Activated T-cell treated with anti-CD3 and anti-CD28 coated beads, Interleukin-2, amount 50 U/mL, for 24 hours (primary cell): ENCODE results near the gene C2orf76.
"Not testable (repeated sequence)": the region's sequence is repeated elsewhere in the genome, so short reads cannot be mapped to it uniquely, and the experiment has no call there.

Experiments
- DNase-seq: peaks from one replicate; pipeline ENCODE4 v3.0.0-alpha.2; 2020
- H3K27ac Mint-ChIP-seq: 2 replicates; pipeline ENCODE4 v1.8.0; 2020; ENCODE audit warnings: mild to moderate bottlenecking, mixed read lengths
- H3K27me3 Mint-ChIP-seq: 2 replicates; pipeline ENCODE4 v1.8.0; 2020; ENCODE audit warnings: mixed read lengths
- H3K36me3 Mint-ChIP-seq: 2 replicates; pipeline ENCODE4 v1.8.0; 2020; ENCODE audit warnings: low read depth, mixed read lengths
- H3K4me1 Mint-ChIP-seq: 2 replicates; pipeline ENCODE4 v1.8.0; 2020; ENCODE audit warnings: low read depth, mixed read lengths
- H3K4me3 Mint-ChIP-seq: 2 replicates; pipeline ENCODE4 v1.8.0; 2020; ENCODE audit warnings: mild to moderate bottlenecking, moderate library complexity, mixed read lengths
- H3K9me3 Mint-ChIP-seq: 2 replicates; pipeline ENCODE4 v1.8.0; 2020; ENCODE audit warnings: mixed read lengths

Gene C2orf76

GRCh38 chr2:119288576-119288975, 78.1 kb downstream of the C2orf76 start:
- no peaks in the 10 kb centered on the region for H3K9me3 Mint-ChIP-seq
- H3K4me1 Mint-ChIP-seq, result peaks cover 5% of the 10 kb centered on the region
- no peak overlapping the region for H3K27ac Mint-ChIP-seq
- no peaks in the 10 kb centered on the region for H3K27me3 Mint-ChIP-seq
- no peak overlapping the region for H3K4me3 Mint-ChIP-seq
- no peak for DNase-seq
- H3K36me3 Mint-ChIP-seq, result peaks cover 8% of the 10 kb centered on the region

- no peak overlapping the region for H3K27ac Mint-ChIP-seq
Observed at GRCh38 chr2:119286661-119287060, 80.0 kb downstream of the C2orf76 start.

GRCh38 chr2:119283873-119284331, 82.7 kb downstream of the C2orf76 start:
- DNase-seq, result no peak
- Mint-ChIP-seq H3K9me3 (no peaks in the 10 kb centered on the region), H3K27ac (no peak overlapping the region), H3K4me1 (no peaks in the 10 kb centered on the region), H3K4me3 (no peak overlapping the region), H3K27me3 (no peaks in the 10 kb centered on the region), H3K36me3 (peaks cover 8% of the 10 kb centered on the region)

More at GRCh38 chr2:119286661-119287060, 80.0 kb downstream of the C2orf76 start:
- H3K27me3 Mint-ChIP-seq, result no peaks in the 10 kb centered on the region
- no peaks in the 10 kb centered on the region for H3K9me3 Mint-ChIP-seq
- DNase-seq, result no peak
- H3K4me1 Mint-ChIP-seq, result peaks cover 3% of the 10 kb centered on the region
- H3K36me3 Mint-ChIP-seq, result peaks cover 8% of the 10 kb centered on the region
- H3K4me3 Mint-ChIP-seq, result no peak overlapping the region

DNA sequence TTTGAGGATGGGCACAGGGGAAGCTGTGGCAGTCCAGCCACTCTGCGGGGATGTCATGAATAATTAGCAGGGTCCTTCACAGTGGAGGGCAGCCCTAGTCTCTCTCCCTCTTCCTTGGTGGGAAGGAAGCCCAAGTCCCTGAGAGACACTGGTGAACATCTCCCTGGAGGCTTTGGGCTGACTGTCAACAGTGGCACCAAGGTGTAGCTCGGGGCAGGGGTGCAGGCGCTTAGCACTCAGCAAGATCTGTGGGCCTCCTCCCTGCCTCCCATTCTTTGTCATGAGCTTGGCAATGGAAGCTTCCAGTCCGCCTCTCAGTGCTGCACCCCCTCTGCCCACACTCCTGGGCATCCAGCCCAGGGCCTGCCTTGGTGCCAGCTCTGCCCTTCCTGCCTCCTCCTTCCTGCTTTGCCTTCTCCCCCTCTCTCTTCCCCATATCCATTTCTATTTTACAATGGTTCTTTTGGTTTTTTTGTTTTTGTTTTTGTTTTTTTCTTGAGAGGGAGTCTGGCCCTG, 83.6 kb downstream of the C2orf76 start:
- Mint-ChIP-seq H3K9me3 (no peaks in the 10 kb centered on the region), H3K4me3 (no peak overlapping the region), H3K4me1 (no peaks in the 10 kb centered on the region), H3K36me3 (peaks cover 8% of the 10 kb centered on the region), H3K27ac (no peak overlapping the region), H3K27me3 (no peaks in the 10 kb centered on the region)
- no peak for DNase-seq

DNA sequence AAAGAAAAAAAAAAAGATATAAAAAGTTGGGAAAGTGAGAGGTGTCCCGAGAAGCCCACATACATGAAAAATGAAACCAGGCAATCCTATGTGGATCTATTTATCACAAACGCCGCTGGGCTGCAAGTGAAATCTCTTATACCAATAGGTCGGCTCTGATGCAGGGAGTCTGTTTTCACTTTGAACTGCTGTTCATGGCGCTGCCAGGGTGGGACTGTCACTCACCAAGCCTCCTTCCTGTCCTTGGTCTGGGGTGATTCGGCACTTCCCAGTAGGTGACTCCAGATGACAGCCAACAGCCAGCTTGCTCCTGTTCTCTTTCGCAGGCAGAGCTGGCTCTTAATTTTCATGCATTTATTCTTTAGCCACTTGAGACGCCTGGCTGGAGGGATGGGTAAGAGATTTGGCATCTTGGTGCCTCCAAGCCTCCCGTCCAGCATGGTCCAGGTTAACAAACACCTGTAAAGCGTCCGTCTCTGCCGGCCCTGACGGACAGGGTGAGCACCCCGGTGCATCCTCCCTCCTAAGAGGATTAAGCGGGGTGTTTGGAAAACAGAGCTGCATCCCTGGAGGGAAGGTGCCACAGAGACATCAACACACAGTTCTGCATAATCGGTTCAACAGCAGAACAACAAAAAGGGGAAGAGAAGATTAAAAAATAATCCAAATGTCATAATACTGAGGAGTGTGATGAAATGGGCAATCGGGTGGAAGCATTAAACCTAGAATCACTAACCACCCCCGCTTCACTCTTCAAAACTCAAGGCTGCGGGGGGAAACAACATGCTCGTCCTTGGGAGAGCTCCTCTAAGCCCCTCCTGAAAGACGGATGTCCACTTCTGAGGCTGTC, 84.3 kb downstream of the C2orf76 start:
- Mint-ChIP-seq H3K27me3 (no peaks in the 10 kb centered on the region), H3K27ac (no peak overlapping the region)

GRCh38 chr2:119280680-119281079, 86.0 kb downstream of the C2orf76 start:
- H3K36me3 Mint-ChIP-seq, result no peaks in the 10 kb centered on the region
- H3K9me3 Mint-ChIP-seq, result no peaks in the 10 kb centered on the region
- H3K4me3 Mint-ChIP-seq, result no peak overlapping the region
- no peaks in the 10 kb centered on the region for H3K27me3 Mint-ChIP-seq
- no peak for DNase-seq
- H3K27ac Mint-ChIP-seq, result no peak overlapping the region
- no peaks in the 10 kb centered on the region for H3K4me1 Mint-ChIP-seq

More for the DNA sequence above, 84.3 kb downstream of the C2orf76 start:
- Mint-ChIP-seq H3K4me1 (no peaks in the 10 kb centered on the region), H3K9me3 (no peaks in the 10 kb centered on the region), H3K36me3 (peaks cover 8% of the 10 kb centered on the region), H3K4me3 (no peak overlapping the region)
- DNase-seq, result no peak

- Mint-ChIP-seq H3K9me3 (no peaks in the 10 kb centered on the region), H3K27ac (no peak overlapping the region)
Observed at GRCh38 chr2:119279666-119280065, 87.0 kb downstream of the C2orf76 start.

GRCh38 chr2:119278946-119279345, 87.7 kb downstream of the C2orf76 start:
- H3K27ac Mint-ChIP-seq, result no peak overlapping the region
- DNase-seq, result no peak
- no peaks in the 10 kb centered on the region for H3K4me1 Mint-ChIP-seq
- H3K4me3 Mint-ChIP-seq, result no peak overlapping the region
- no peaks in the 10 kb centered on the region for H3K36me3 Mint-ChIP-seq
- H3K9me3 Mint-ChIP-seq, result peaks cover 2% of the 10 kb centered on the region
- H3K27me3 Mint-ChIP-seq, result no peaks in the 10 kb centered on the region

More at GRCh38 chr2:119279666-119280065, 87.0 kb downstream of the C2orf76 start:
- Mint-ChIP-seq H3K36me3 (no peaks in the 10 kb centered on the region), H3K27me3 (no peaks in the 10 kb centered on the region), H3K4me3 (no peak overlapping the region), H3K4me1 (no peaks in the 10 kb centered on the region)
- no peak for DNase-seq

GRCh38 chr2:119278385-119278784, 88.2 kb downstream of the C2orf76 start:
- H3K36me3 Mint-ChIP-seq, H3K4me1 Mint-ChIP-seq, H3K9me3 Mint-ChIP-seq, H3K27ac Mint-ChIP-seq, H3K4me3 Mint-ChIP-seq, H3K27me3 Mint-ChIP-seq, DNase-seq: not testable (repeated sequence)

GRCh38 chr2:119276864-119277263, 89.8 kb downstream of the C2orf76 start:
- Mint-ChIP-seq H3K36me3 (no peaks in the 10 kb centered on the region), H3K27ac (no peak overlapping the region), H3K4me3 (no peak overlapping the region), H3K4me1 (no peaks in the 10 kb centered on the region), H3K27me3 (no peaks in the 10 kb centered on the region), H3K9me3 (peaks cover 2% of the 10 kb centered on the region)
- no peak for DNase-seq

- H3K27ac Mint-ChIP-seq, result no peak overlapping the region
- H3K9me3 Mint-ChIP-seq, result no peaks in the 10 kb centered on the region
- H3K27me3 Mint-ChIP-seq, result peaks cover 9% of the 10 kb centered on the region
- H3K36me3 Mint-ChIP-seq, result no peaks in the 10 kb centered on the region
- no peaks in the 10 kb centered on the region for H3K4me1 Mint-ChIP-seq
- DNase-seq, result no peak
- H3K4me3 Mint-ChIP-seq, result no peak overlapping the region
Observed at GRCh38 chr2:119267604-119268003, 99.0 kb downstream of the C2orf76 start.

DNA sequence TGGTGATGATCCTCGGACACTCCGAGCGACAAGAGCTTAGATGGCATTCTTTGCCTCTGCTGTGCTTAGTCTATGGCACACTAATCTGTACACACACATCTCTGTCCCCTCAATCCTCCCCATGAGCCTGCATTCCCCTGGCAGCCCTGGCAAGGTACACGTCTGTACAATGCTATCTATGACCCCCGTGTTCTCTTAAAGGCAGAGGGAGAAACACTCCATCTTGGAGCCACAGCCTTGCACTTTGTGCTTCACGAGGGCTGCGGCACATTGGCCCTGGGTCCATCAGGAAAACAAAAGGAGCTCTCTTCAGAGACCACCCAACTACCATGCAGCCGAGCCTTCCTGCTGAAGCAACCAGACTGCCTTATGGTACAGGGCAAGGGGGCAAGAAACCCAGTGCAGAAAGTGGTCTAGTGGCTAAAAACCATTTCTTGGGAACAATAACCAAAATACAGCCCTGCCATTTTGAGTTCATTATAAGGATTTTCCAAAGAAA, 100.5 kb downstream of the C2orf76 start:
- no peak for DNase-seq
- H3K4me3 Mint-ChIP-seq, result no peak overlapping the region
- no peaks in the 10 kb centered on the region for H3K36me3 Mint-ChIP-seq
- no peaks in the 10 kb centered on the region for H3K4me1 Mint-ChIP-seq
- no peak overlapping the region for H3K27ac Mint-ChIP-seq
- no peaks in the 10 kb centered on the region for H3K9me3 Mint-ChIP-seq
- peaks cover 9% of the 10 kb centered on the region for H3K27me3 Mint-ChIP-seq

- Mint-ChIP-seq H3K27ac (no peak overlapping the region), H3K4me1 (no peaks in the 10 kb centered on the region), H3K9me3 (no peaks in the 10 kb centered on the region), H3K27me3 (peaks cover 9% of the 10 kb centered on the region), H3K4me3 (no peak overlapping the region), H3K36me3 (no peaks in the 10 kb centered on the region)
- DNase-seq, result no peak
Observed at GRCh38 chr2:119265693-119266066, 101.0 kb downstream of the C2orf76 start.

DNA sequence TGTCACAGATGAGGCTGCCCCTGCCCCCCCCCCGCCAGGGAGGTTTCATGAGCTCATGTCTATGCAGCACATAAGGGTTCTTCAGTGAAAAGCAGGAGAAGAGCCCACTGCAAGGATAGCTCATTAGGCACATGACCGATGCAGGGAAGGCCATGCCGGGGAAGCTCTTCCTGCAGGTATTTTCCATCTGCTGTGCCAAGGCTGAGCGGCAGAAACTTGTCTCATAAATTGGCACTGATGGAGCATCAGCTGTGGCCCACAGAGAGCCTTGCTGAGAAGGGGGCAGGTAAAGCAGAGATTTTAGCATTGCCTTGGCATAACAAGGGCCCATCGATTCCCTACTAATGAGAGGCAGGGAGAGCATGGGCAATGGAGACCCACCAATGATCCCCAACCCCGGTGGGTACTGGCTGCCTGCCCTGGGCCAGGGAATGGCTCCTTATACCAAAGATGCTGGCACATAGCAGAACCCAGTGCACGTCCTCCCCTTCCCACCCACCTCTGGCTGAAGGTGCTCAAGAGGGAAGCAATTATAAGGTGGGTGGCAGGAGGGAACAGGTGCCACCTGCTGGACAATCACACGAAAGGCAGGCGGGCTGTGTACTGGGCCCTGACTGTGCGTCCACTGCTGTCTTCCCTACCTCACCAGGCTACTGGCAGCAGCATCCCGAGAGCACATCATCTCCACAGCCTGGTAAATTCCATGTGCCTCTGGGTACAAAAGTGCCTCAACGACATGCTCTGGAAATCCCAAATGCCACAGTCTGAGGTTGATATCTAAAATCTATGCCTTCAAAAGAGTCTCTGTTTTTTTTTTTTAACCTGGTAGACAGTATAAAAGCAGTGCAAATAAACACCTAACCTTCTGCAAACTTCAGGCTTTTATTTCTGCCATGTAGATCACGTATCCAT, 101.6 kb downstream of the C2orf76 start:
- Mint-ChIP-seq H3K27ac (no peak overlapping the region), H3K4me3 (no peak overlapping the region), H3K27me3 (peaks cover 9% of the 10 kb centered on the region), H3K9me3 (no peaks in the 10 kb centered on the region), H3K4me1 (no peaks in the 10 kb centered on the region), H3K36me3 (no peaks in the 10 kb centered on the region)
- peak; percentile 47 for DNase-seq
